PC-3 (cell line): ENCODE results near the gene BIRC3.

ENCODE experiments used
- EZH2 ChIP-seq: fragments of 300-600 bp; sonication (generic); IDR thresholded peaks from one replicate; pipeline ENCODE4 v1.6.1; 2017; ENCODE audit warnings: antibody characterized with exemption, mild to moderate bottlenecking, low read length; ENCODE audit not compliant: unreplicated experiment
- TF ChIP-seq, protein P1 (sequence below): fragments of 300-600 bp; sonication (generic); conservative IDR thresholded peaks from 2 replicates; pipeline ENCODE4 v1.5.1; 2017; ENCODE audit warnings: antibody characterized with exemption, low read depth, mild to moderate bottlenecking, low read length

DNA sequence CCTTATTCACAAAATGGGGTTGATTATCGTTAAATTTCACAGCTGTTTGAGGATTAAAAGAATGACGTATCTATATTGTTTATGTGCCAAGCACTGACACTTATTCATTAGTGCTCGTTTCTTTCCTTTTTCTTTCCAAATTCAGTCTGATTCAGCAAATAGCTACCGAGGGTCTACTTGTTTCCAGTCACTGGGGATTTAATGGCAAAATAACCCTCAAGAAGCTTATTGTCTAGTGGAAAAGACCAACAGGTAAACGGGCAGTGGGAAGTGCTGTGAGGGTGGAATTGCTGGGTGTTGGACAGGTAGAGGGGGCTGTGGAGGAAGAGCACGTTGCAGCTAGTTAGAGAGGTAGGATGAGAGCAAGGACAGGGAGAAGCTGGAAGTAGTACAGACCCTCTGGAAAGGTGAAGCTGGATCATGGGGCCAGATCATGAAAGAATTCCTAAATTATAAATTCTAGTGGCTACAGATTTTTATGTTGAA is 48.3 kb upstream of the BIRC3 start:
- TF ChIP-seq, protein P1, sequence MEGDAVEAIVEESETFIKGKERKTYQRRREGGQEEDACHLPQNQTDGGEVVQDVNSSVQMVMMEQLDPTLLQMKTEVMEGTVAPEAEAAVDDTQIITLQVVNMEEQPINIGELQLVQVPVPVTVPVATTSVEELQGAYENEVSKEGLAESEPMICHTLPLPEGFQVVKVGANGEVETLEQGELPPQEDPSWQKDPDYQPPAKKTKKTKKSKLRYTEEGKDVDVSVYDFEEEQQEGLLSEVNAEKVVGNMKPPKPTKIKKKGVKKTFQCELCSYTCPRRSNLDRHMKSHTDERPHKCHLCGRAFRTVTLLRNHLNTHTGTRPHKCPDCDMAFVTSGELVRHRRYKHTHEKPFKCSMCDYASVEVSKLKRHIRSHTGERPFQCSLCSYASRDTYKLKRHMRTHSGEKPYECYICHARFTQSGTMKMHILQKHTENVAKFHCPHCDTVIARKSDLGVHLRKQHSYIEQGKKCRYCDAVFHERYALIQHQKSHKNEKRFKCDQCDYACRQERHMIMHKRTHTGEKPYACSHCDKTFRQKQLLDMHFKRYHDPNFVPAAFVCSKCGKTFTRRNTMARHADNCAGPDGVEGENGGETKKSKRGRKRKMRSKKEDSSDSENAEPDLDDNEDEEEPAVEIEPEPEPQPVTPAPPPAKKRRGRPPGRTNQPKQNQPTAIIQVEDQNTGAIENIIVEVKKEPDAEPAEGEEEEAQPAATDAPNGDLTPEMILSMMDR, result peak; percentile 36; the same call in 1 of the 2 replicates
- TF ChIP-seq EZH2, result no peak
